GM18505 (cell line): ENCODE measurements around the gene MAP3K10.

Source experiments
- ATAC-seq: cut with Tn5 transposase; IDR thresholded peaks from one replicate; pipeline ENCODE4 v1.9.1; 2021; ENCODE audit not compliant: unreplicated experiment
- POLR2A ChIP-seq: IDR thresholded peaks from 4 replicates; pipeline ENCODE4 v1.6.1; 2011; ENCODE audit warnings: borderline replicate concordance; ENCODE audit not compliant: insufficient read depth, insufficient read length; ENCODE audit errors: extremely low read depth

Gene MAP3K10

GRCh38 chr19:40262422-40262821, 71.2 kb downstream of the MAP3K10 start:
- no peak for TF ChIP-seq POLR2A
- no peak for ATAC-seq

- peak; percentile 15 for TF ChIP-seq POLR2A
- no peak for ATAC-seq
These were observed 72.5 kb downstream of the MAP3K10 start for GRCh38 chr19:40263440-40264313.

DNA sequence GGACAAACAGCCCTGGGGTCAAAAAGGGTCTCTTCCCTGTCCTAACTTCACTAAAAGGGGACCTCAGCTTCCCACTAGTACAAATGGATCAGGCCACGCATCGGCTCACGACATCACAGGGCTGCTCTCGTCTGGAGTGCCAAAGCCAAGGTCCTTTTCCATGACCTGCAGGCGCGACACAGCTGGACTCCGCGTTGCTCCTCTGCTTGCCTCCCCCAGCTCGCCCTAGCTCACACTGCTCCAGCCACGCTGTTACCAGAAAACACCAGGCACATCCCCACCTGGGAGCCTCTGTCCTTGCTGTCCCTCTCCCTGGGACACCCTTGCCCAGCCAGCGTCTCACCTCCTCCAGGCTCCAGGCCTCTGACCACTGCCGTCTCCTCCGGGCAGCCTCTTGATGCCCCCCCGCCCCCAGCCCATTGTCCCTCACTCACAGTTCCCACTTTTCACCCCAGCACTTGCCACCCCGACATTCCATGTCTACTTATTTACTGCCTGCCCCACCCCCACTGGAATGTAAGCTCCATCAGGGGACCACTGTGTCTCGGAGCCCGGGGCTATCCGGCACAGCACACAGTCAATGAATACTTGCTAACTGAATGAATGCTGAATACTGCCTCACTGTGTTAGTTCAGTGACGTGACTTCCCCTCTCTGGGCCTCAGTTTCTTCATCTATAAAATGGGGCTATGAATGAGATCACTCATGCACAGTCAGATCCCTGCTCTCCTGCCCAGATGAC, 73.3 kb downstream of the MAP3K10 start:
- TF ChIP-seq POLR2A = no peak

More for the DNA sequence above, 73.3 kb downstream of the MAP3K10 start:
- ATAC-seq = no peak
